GM12878 (cell line): ENCODE measurements around the gene GAS6. TPM values are rescaled to one million over a fixed set of nuclear protein-coding genes. Genes with fewer than 3 reads are reported as not detected.

Experiments
- ATAC-seq: fragments of 200-7000 bp; cut with Tn5 transposase; 3 replicates; pipeline ENCODE4 v1.9.1; 2020; ENCODE audit warnings: mild to moderate bottlenecking, moderate library complexity
- BruUV-seq: library from RNA; stranded (reverse); fragments of 400-500 nt; replicated peaks from 2 replicates; lab custom pipeline; 2021; lab: Mats Ljungman, UMichigan
- CTCF ChIA-PET: fragments of 300-600 bp; sonication (Branson Sonifier 250); formaldehyde crosslinking; extraction: SDS; loops from one replicate; lab custom pipeline; 2021; ENCODE audit warnings: inconsistent platforms; lab: Yijun Ruan, JAX
- POLR2A ChIA-PET: fragments of 350-600 bp; formaldehyde crosslinking; extraction: SDS; loops from one replicate; lab custom pipeline; 2021; ENCODE audit warnings: inconsistent platforms; lab: Charles Lee
- RAD21 ChIA-PET: fragments of 300-600 bp; sonication (Branson Sonifier 250); formaldehyde crosslinking; loops from one replicate; lab custom pipeline; 2023; ENCODE audit warnings: antibody characterized with exemption; ENCODE audit not compliant: unreplicated experiment; lab: Charles Lee
- SMC1A ChIA-PET: fragments of 300-600 bp; sonication (Branson Sonifier 250); formaldehyde crosslinking; loops from one replicate; lab custom pipeline; 2023; ENCODE audit not compliant: unreplicated experiment, uncharacterized antibody; lab: Charles Lee
- DNase-seq: peaks from one replicate; pipeline ENCODE4 v3.0.0-alpha.2; 2011; ENCODE audit warnings: low read depth, low spot score
- FAIRE-seq: peaks from 3 replicates; lab custom pipeline; 2011; peaks lifted over from hg19 to GRCh38; lab: Jason Lieb, UNC
- H2AFZ ChIP-seq: 2 replicates; pipeline ENCODE4 v1.6.0; 2011; ENCODE audit warnings: low read depth, low read length, control low read depth; ENCODE audit not compliant: control insufficient read depth
- H3K27ac ChIP-seq: 2 replicates; pipeline ENCODE4 v1.5.1; 2011; ENCODE audit warnings: control low read depth; ENCODE audit not compliant: control insufficient read depth, insufficient read depth
- H3K27me3 ChIP-seq, 2 experiments: replicated peaks in 1 of 2; 2 replicates each; pipeline versions ENCODE4 v1.6.0 to v1.6.1; 2011; ENCODE audit warnings: low read length in 1 of 2; ENCODE audit not compliant: control insufficient read depth in 2 of 2, insufficient read depth in 2 of 2
- H3K36me3 ChIP-seq, 2 experiments: 2 replicates each; pipeline ENCODE4 v1.5.1; 2011; ENCODE audit warnings: low read length in 1 of 2; ENCODE audit not compliant: control insufficient read depth in 2 of 2, insufficient read depth in 2 of 2
- H3K4me1 ChIP-seq: 2 replicates; pipeline ENCODE4 v1.6.1; 2011; ENCODE audit warnings: mild to moderate bottlenecking, low read length, moderate library complexity, mixed read lengths; ENCODE audit not compliant: control insufficient read depth, insufficient read depth
- H3K4me2 ChIP-seq: 2 replicates; pipeline ENCODE4 v1.6.0; 2011; ENCODE audit warnings: control low read depth; ENCODE audit not compliant: control insufficient read depth, insufficient read depth
- H3K4me3 ChIP-seq: fragments of 200-600 bp; sonication (generic); 2 replicates; pipeline ENCODE4 v1.5.1; 2016
- H3K79me2 ChIP-seq: 2 replicates; pipeline ENCODE4 v1.6.0; 2011; ENCODE audit warnings: low read length; ENCODE audit not compliant: control insufficient read depth, insufficient read depth
- H3K9ac ChIP-seq: 2 replicates; pipeline ENCODE4 v1.8.0; 2011; ENCODE audit warnings: low read length, control low read depth, mixed read lengths; ENCODE audit not compliant: control insufficient read depth, insufficient read depth
- H3K9me3 ChIP-seq: replicated peaks from 3 replicates; pipeline ENCODE4 v1.5.1; 2011; ENCODE audit warnings: mild to moderate bottlenecking, low read length; ENCODE audit not compliant: control insufficient read depth, insufficient read depth
- H4K20me1 ChIP-seq: 2 replicates; pipeline ENCODE4 v1.6.0; 2011; ENCODE audit not compliant: control insufficient read depth, insufficient read depth
- ASH2L ChIP-seq: fragments of 300-600, 200-600 bp; sonication (generic); IDR thresholded peaks from 2 replicates; pipeline ENCODE4 v1.6.1; 2017; ENCODE audit warnings: low read depth, mild to moderate bottlenecking, borderline replicate concordance
- BMI1 ChIP-seq: fragments of 450-650 bp; IDR thresholded peaks from 2 replicates; pipeline ENCODE4 v1.6.1; 2016; ENCODE audit warnings: mild to moderate bottlenecking, moderate library complexity, borderline replicate concordance
- EP300 ChIP-seq, 2 experiments: fragments of 150-350 bp in 1 of 2; IDR thresholded peaks; 2 replicates each; pipeline ENCODE4 v1.6.1; 2011 to 2012; ENCODE audit warnings: low read depth in 2 of 2, low read length in 2 of 2, borderline replicate concordance in 1 of 2, improper control_type of control experiment in 1 of 2, inconsistent platforms in 1 of 2; ENCODE audit not compliant: control insufficient read depth in 1 of 2
- FOXM1 ChIP-seq: IDR thresholded peaks from 2 replicates; pipeline ENCODE4 v1.6.1; 2012; ENCODE audit warnings: low read depth, mild to moderate bottlenecking, inconsistent platforms, low read length, moderate library complexity
- MEF2A ChIP-seq: IDR thresholded peaks from 2 replicates; pipeline ENCODE4 v1.6.1; 2011; ENCODE audit warnings: low read depth, mild to moderate bottlenecking, low read length, moderate library complexity; ENCODE audit not compliant: insufficient read depth
- MYC ChIP-seq: IDR thresholded peaks from 2 replicates; pipeline ENCODE4 v1.6.1; 2011; ENCODE audit warnings: mild to moderate bottlenecking, low read length, moderate library complexity, inconsistent platforms; ENCODE audit not compliant: insufficient read depth, insufficient replicate concordance, insufficient read length, severe bottlenecking
- NFXL1 ChIP-seq: fragments of 450-650 bp; IDR thresholded peaks from 2 replicates; pipeline ENCODE4 v1.6.1; 2017; ENCODE audit warnings: antibody characterized with exemption, mild to moderate bottlenecking, borderline replicate concordance
- PAX5 ChIP-seq: IDR thresholded peaks from 2 replicates; pipeline ENCODE4 v1.6.1; 2011; ENCODE audit warnings: low read depth, low read length, borderline replicate concordance
- RB1 ChIP-seq: fragments of 450-650 bp; formaldehyde crosslinking; IDR thresholded peaks from 2 replicates; pipeline ENCODE4 v1.6.1; 2017; ENCODE audit warnings: mild to moderate bottlenecking, borderline replicate concordance
- TAF1 ChIP-seq: IDR thresholded peaks from 2 replicates; pipeline ENCODE4 v1.6.1; 2011; ENCODE audit warnings: mild to moderate bottlenecking, low read depth, low read length, borderline replicate concordance
- WRNIP1 ChIP-seq: IDR thresholded peaks from 2 replicates; pipeline ENCODE4 v1.6.1; 2011; ENCODE audit warnings: low read depth, low read length, improper control_type of control experiment, borderline replicate concordance
- YY1 ChIP-seq: IDR thresholded peaks from 2 replicates; pipeline ENCODE4 v1.6.1; 2011; ENCODE audit warnings: low read depth, mild to moderate bottlenecking, low read length
- WGBS: methylation state at CpG from one replicate; pipeline ENCODE4 v1.1.6; 2016; ENCODE audit warnings: low lambda C conversion rate; ENCODE audit not compliant: insufficient replicate concordance, insufficient coverage; ENCODE audit errors: missing lambda C conversion rate; 5-methylcytosine and 5-hydroxymethylcytosine counted together
- in situ Hi-C: fragments of 300-500 bp; cut with MboI; formaldehyde crosslinking; loops from 9 replicates; pipeline ENCODE4 v1.14.3; 2018; ENCODE audit warnings: mixed read lengths
- intact Hi-C: fragments of 100-400 bp; cut with micrococcal nuclease; formaldehyde crosslinking; loops from one replicate; pipeline ENCODE4 v1.14.2; 2022; ENCODE audit not compliant: unreplicated experiment
- polyA plus RNA-seq, 11 experiments: library from polyadenylated mRNA; depleted of rRNA in 4 of 11; unstranded in 6 of 11; stranded (reverse) in 5 of 11; fragments of >200 nt; fragmentation: Nextera tagmentation in 4 of 11; fragmentation: Illumina TruSeq in 1 of 11; extraction: Ambion mirVana in 4 of 11; extraction: Trizol in 1 of 11; gene quantifications; 1 replicate in 1 of 11; 2 replicates in 10 of 11; pipeline versions ENCODE4 v1.2.1 to v1.2.3, GENCODE V29; 2011 to 2016; ENCODE audit warnings: inconsistent platforms in 2 of 11, missing spikeins in 2 of 11, low read depth in 1 of 11
- total RNA-seq, 4 experiments: library from RNA; depleted of rRNA in 3 of 4; stranded (reverse); fragments of >200 nt in 3 of 4; fragmentation: Illumina TruSeq in 1 of 4; extraction: Trizol in 1 of 4; gene quantifications; 2 replicates each; pipeline versions ENCODE4 v1.2.1 to v1.2.3, GENCODE V29; 2013 to 2021
- TF ChIP-seq, protein P1 (sequence below), 3 experiments: IDR thresholded peaks in 2 of 3; conservative IDR thresholded peaks in 1 of 3; 2 replicates each; pipeline ENCODE4 v1.5.1; 2011; ENCODE audit warnings: low read depth in 3 of 3, low read length in 3 of 3, mild to moderate bottlenecking in 3 of 3, control low read depth in 2 of 3, moderate library complexity in 2 of 3, inconsistent platforms in 1 of 3, mixed read lengths in 1 of 3; ENCODE audit not compliant: control insufficient read depth in 2 of 3, insufficient read depth in 1 of 3; ENCODE audit errors: extremely low read depth in 1 of 3
- TF ChIP-seq, protein P2 (sequence below): IDR thresholded peaks from 2 replicates; pipeline ENCODE4 v1.6.1; 2011; ENCODE audit warnings: borderline replicate concordance, low read depth, mild to moderate bottlenecking, moderate library complexity, mixed read lengths, low read length; ENCODE audit not compliant: insufficient read depth; ENCODE audit errors: extremely low read length
- TF ChIP-seq, protein P3 (sequence below): IDR thresholded peaks from 2 replicates; pipeline ENCODE4 v1.6.1; 2012; ENCODE audit warnings: mild to moderate bottlenecking, low read depth, low read length

Gene GAS6
- total and polyA plus RNA-seq, 10 of the 15 experiments (the other 5 are each of a cell fraction or from before 2014, with no cell fraction given) = 0.03 to 0.59 (median 0.10) TPM; not detected in 2

DNA sequence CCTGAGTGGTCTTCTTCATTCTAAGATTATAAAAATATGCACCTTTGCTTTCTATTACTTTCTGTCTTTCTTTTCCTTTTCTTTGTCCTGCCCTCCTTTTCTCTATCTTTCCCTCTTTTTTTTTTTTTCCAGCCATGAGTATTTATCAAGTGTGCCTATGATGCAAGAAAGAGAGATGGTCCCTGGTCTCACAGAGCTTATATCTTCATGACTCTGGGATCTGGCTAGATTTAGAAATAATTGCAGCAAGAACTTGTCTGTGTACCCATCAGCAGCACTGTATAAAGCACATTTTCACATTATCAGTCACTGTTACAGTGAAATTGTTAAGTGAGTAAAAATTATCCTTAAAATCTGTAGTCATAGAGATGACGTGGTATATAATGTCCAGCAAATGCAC lies 31.6 kb upstream of the GAS6 start:
- H4K20me1 ChIP-seq = no peaks in the 10 kb centered on the region
- no peak overlapping the region for H2AFZ ChIP-seq
- no peaks in the 10 kb centered on the region for H3K4me1 ChIP-seq
- H3K36me3 ChIP-seq = no peaks in the 10 kb centered on the region
- no peak overlapping the region for H3K27ac ChIP-seq
- in situ Hi-C loops = loop anchor here (10.0 kb wide), 1 partner anchor 61 kb away; no protein-coding TSS in a partner anchor
- intact Hi-C loops = no loop called here
- H3K4me3 ChIP-seq = no peak overlapping the region
- ATAC-seq (no peak), DNase-seq (no peak), FAIRE-seq (no peak)
- 23% methylated on average over 1 of the region's 1 CpG for WGBS
- ChIA-PET SMC1A (no interaction called here), POLR2A (no interaction called here), RAD21 (no interaction called here), CTCF (interaction anchor here (0.7 kb wide), 1 partner anchor 42 kb away, joined by 4 read pairs; no protein-coding TSS in a partner anchor)
- H3K4me2 ChIP-seq = no peak overlapping the region
- BruUV-seq = no TSS peak
- H3K9me3 ChIP-seq = no peaks in the 10 kb centered on the region
- H3K27me3 ChIP-seq = 0 out of 4 replicates have a peak, but pooled peaks cover 0 to 2% of the 10 kb centered on the region in 2 experiments
- no peak overlapping the region for H3K9ac ChIP-seq
- TF ChIP-seq MYC (no peak), EP300 (IDR thresholded peaks at IDR 0.05; ENCODE audit: borderline replicate concordance in 1 of 2, control insufficient read depth in 1 of 2, low read depth in 2 of 2, low read length in 2 of 2) (no peak), WRNIP1 (no peak), BMI1 (no peak), RB1 (no peak), FOXM1 (no peak), PAX5 (no peak), TAF1 (no peak), NFXL1 (no peak), YY1 (no peak), ASH2L (no peak), MEF2A (no peak)
- TF ChIP-seq, protein P1, sequence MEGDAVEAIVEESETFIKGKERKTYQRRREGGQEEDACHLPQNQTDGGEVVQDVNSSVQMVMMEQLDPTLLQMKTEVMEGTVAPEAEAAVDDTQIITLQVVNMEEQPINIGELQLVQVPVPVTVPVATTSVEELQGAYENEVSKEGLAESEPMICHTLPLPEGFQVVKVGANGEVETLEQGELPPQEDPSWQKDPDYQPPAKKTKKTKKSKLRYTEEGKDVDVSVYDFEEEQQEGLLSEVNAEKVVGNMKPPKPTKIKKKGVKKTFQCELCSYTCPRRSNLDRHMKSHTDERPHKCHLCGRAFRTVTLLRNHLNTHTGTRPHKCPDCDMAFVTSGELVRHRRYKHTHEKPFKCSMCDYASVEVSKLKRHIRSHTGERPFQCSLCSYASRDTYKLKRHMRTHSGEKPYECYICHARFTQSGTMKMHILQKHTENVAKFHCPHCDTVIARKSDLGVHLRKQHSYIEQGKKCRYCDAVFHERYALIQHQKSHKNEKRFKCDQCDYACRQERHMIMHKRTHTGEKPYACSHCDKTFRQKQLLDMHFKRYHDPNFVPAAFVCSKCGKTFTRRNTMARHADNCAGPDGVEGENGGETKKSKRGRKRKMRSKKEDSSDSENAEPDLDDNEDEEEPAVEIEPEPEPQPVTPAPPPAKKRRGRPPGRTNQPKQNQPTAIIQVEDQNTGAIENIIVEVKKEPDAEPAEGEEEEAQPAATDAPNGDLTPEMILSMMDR (IDR thresholded peaks at IDR 0.05 in 2 of 3, conservative IDR thresholded peaks at IDR 0.05 in 1 of 3; ENCODE audit: control insufficient read depth in 2 of 3, extremely low read depth in 1 of 3, insufficient read depth in 1 of 3, low read depth in 3 of 3, low read length in 3 of 3) = no peak
- TF ChIP-seq, protein P2, sequence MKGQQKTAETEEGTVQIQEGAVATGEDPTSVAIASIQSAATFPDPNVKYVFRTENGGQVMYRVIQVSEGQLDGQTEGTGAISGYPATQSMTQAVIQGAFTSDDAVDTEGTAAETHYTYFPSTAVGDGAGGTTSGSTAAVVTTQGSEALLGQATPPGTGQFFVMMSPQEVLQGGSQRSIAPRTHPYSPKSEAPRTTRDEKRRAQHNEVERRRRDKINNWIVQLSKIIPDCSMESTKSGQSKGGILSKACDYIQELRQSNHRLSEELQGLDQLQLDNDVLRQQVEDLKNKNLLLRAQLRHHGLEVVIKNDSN = no peak
- TF ChIP-seq, protein P3, sequence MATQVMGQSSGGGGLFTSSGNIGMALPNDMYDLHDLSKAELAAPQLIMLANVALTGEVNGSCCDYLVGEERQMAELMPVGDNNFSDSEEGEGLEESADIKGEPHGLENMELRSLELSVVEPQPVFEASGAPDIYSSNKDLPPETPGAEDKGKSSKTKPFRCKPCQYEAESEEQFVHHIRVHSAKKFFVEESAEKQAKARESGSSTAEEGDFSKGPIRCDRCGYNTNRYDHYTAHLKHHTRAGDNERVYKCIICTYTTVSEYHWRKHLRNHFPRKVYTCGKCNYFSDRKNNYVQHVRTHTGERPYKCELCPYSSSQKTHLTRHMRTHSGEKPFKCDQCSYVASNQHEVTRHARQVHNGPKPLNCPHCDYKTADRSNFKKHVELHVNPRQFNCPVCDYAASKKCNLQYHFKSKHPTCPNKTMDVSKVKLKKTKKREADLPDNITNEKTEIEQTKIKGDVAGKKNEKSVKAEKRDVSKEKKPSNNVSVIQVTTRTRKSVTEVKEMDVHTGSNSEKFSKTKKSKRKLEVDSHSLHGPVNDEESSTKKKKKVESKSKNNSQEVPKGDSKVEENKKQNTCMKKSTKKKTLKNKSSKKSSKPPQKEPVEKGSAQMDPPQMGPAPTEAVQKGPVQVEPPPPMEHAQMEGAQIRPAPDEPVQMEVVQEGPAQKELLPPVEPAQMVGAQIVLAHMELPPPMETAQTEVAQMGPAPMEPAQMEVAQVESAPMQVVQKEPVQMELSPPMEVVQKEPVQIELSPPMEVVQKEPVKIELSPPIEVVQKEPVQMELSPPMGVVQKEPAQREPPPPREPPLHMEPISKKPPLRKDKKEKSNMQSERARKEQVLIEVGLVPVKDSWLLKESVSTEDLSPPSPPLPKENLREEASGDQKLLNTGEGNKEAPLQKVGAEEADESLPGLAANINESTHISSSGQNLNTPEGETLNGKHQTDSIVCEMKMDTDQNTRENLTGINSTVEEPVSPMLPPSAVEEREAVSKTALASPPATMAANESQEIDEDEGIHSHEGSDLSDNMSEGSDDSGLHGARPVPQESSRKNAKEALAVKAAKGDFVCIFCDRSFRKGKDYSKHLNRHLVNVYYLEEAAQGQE = no peak
- no peaks in the 10 kb centered on the region for H3K79me2 ChIP-seq
